ENCODE measurements around the gene GNG13.

Gene GNG13

DNA sequence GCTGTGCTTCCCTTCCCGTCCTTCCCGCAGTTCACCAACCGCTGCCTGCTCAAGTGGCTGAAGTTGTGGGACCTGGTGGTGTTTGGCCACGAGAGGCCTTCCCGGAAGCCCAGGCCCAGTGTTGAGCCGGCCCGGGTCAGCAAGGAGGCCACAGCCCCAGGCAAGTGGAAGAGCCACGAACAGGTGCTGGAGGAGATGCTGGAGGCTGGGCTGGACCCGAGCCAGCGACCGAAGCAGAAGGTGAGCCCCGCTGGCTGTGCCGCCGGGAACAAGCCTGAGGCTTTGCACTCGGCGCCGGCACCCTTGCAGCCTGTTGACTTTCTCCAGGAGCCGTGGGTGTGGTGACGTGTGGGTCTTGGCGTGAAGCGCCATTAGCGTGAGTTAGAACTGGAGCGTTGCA is 9.4 kb downstream of the GNG13 start:
- TF ChIP-seq ZFX (IDR thresholded peaks at IDR 0.05; ENCODE audit: borderline replicate concordance) = no peak
- TF ChIP-seq, protein P1, sequence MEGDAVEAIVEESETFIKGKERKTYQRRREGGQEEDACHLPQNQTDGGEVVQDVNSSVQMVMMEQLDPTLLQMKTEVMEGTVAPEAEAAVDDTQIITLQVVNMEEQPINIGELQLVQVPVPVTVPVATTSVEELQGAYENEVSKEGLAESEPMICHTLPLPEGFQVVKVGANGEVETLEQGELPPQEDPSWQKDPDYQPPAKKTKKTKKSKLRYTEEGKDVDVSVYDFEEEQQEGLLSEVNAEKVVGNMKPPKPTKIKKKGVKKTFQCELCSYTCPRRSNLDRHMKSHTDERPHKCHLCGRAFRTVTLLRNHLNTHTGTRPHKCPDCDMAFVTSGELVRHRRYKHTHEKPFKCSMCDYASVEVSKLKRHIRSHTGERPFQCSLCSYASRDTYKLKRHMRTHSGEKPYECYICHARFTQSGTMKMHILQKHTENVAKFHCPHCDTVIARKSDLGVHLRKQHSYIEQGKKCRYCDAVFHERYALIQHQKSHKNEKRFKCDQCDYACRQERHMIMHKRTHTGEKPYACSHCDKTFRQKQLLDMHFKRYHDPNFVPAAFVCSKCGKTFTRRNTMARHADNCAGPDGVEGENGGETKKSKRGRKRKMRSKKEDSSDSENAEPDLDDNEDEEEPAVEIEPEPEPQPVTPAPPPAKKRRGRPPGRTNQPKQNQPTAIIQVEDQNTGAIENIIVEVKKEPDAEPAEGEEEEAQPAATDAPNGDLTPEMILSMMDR (IDR thresholded peaks at IDR 0.05) = no peak
- no peak overlapping the region for H3K27ac ChIP-seq

- TF ChIP-seq, protein P1 (IDR thresholded peaks at IDR 0.05) = no peak
- no peak for TF ChIP-seq ZFX (IDR thresholded peaks at IDR 0.05; ENCODE audit: borderline replicate concordance)
- peak overlapping the region; percentile 82; the same call in 1 of the 2 replicates for H3K27ac ChIP-seq
These were observed 10.4 kb downstream of the GNG13 start for GRCh38 chr16:790086-790485.

GRCh38 chr16:789191-789850 is 11.2 kb downstream of the GNG13 start:
- TF ChIP-seq, protein P1 (IDR thresholded peaks at IDR 0.05) = no peak
- TF ChIP-seq ZFX (IDR thresholded peaks at IDR 0.05; ENCODE audit: borderline replicate concordance) = no peak
- peak overlapping the region; percentile 82 for H3K27ac ChIP-seq

DNA sequence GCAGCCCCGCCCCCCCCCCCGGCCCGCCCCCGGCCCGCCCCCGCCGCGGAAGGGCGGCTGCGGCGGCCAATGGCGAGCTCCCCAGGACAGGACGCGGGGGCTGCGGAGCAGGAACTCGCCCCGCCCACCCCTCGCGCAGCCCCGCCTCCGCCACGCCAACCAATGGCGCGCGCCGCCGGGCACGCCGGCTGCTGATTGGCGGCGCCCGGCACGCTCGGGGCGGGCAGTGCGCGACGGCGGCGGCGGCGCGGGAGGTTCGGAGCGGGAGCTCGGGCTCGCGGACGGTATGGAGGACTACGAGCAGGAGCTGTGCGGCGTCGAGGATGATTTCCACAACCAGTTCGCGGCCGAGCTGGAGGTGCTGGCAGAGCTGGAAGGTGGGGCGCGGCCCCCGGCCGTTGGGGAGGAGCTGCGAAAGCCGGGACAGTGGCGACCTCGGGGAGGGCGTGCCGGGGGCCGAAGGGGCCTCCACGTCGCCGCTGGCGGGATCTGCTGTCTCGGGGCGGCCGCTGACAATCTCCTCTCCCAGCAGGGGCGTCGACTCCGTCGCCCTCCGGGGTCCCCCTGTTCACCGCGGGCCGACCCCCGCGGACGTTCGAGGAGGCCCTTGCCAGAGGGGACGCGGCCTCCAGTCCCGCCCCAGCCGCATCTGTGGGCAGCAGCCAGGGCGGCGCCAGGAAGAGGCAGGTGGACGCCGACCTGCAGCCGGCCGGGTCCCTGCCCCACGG is 12.0 kb downstream of the GNG13 start, which contains the start of gene CHTF18:
Gene CHTF18 (plus strand): TSS at position 222 of the 728 bp plus-strand sequence. CDS start 65 bp downstream, at position 287.
- H3K27ac ChIP-seq = peak within 1 kb of the TSS; percentile 82
- no peak for TF ChIP-seq ZFX (IDR thresholded peaks at IDR 0.05; ENCODE audit: borderline replicate concordance)
- TF ChIP-seq, protein P1 (IDR thresholded peaks at IDR 0.05) = no peak

DNA sequence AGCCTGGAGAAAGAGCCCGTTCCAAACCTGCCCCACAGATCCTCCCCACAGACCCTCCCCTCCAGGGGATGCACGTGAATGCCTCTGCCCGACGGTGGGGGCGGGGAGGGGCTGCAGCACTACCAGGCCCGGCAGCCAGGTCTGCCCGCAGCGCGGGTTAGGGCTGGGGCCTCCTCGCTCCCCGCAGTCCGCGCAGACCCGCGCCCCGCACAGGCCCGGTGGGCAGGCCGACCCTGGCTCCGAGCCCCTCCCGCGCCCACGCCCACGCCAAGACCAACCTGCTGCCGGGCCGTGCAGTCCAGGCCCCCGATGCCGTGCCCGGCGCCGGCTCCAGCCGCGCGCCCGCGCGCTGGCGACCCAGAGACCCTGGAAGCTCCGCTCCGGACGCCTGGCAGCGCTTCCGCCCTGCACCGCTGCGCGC is 12.5 kb downstream of the GNG13 start, which contains the start of gene RPUSD1:
Gene RPUSD1 (minus strand): TSS at position 404 of the 421 bp plus-strand sequence. CDS start 644 bp downstream, outside the sequence.
- peak within 1 kb of the TSS; percentile 82 for H3K27ac ChIP-seq
- TF ChIP-seq, protein P1 (IDR thresholded peaks at IDR 0.05) = no peak
- TF ChIP-seq ZFX (IDR thresholded peaks at IDR 0.05; ENCODE audit: borderline replicate concordance) = no peak

DNA sequence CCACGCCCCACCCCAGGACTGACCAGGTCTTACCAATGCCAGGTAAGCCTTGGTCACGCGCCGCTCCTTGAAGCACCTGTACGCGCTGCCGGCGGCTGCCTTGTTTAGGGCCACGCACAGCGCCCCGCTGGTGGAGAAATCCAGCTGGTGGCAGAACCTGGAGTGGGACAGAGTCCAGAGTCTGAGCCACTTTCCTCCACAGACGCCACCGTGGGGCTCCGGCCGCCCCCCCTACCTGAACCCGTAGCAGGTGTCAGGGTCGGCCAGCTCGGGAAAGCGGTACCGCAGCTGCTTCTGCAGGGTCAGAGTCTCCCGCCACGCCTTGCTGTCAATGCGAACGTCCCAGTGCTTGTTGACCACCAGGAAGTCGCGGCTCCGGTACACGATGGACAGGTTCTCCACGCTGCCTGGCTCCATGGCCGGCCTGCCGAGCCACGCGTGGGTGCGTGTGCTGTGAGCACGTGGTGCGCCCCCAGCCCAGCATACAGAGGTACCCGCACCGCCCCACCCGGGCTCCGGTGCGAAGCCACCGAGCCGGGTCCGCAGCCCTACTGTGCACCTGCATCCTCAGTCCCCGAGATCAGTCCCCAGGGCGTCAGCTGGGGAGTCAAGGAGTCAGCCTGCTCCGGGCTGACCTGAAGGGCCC is 13.1 kb downstream of the GNG13 start:
- H3K27ac ChIP-seq = peak overlapping the region; percentile 82
- TF ChIP-seq, protein P1 (IDR thresholded peaks at IDR 0.05) = no peak
- no peak for TF ChIP-seq ZFX (IDR thresholded peaks at IDR 0.05; ENCODE audit: borderline replicate concordance)

All from 22Rv1 (cell line).